ENCODE results near the gene BNIPL.

Gene BNIPL

DNA sequence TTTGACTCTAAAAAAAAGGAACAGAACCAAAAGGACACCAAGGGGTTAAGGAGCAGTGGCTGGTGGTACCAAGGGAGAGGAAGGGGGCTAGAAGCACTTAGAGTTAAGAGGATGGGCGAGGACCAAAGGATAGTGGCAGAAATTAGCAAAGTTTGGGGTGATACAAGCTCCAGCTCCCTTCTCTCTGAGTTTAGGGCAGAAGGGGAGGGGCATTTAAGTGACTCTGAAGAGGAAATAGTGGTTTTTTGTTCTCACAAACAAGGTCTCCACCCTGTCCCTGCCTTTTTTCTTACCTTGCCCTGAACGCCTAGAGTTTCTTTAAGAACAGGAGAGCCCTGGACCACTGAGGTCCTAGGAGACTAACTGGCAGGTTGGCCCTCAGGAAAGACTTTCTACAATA lies 19.8 kb downstream of the BNIPL start:
- Histone ChIP-seq H2BK120ac (ENCODE audit: insufficient read depth, low read length, poor library complexity) (no peak overlapping the region), H3K27me3 (ENCODE audit: insufficient read depth, low read length) (no peaks in the 10 kb centered on the region), H2BK12ac (ENCODE audit: low read length) (no peak overlapping the region), H3K27ac (ENCODE audit: low read depth, low read length) (peak overlapping the region; percentile 4), H3K4me3 (ENCODE audit: low read depth, low read length) (no peak overlapping the region), H3K4ac (ENCODE audit: low read depth, low read length) (peak overlapping the region; percentile 60), H2AFZ (ENCODE audit: insufficient read depth, low read length, poor library complexity) (no peak overlapping the region), H4K8ac (ENCODE audit: low read depth, low read length) (no peak overlapping the region), H3K18ac (ENCODE audit: low read length) (peak overlapping the region; percentile 21), H4K91ac (ENCODE audit: low read depth, low read length) (no peak overlapping the region), H3K14ac (ENCODE audit: low read length) (no peak overlapping the region), H3K9me3 (ENCODE audit: insufficient read depth, low read depth, low read length) (no peaks in the 10 kb centered on the region), H2AK5ac (ENCODE audit: low read length) (no peak overlapping the region), H3K79me1 (ENCODE audit: low read length) (peaks cover 27% of the 10 kb centered on the region), H3K4me2 (ENCODE audit: low read length) (no peak overlapping the region), H4K12ac (ENCODE audit: low read depth, low read length) (no peak overlapping the region), H3K9ac (ENCODE audit: low read length) (no peak overlapping the region), H2BK5ac (ENCODE audit: low read depth, low read length, poor library complexity) (no peak overlapping the region), H3K79me2 (ENCODE audit: control insufficient read depth, insufficient read depth, low read length, poor library complexity) (peaks cover 39% of the 10 kb centered on the region), H3K36me3 (ENCODE audit: control insufficient read depth in 1 of 2, insufficient read depth in 2 of 2, low read length in 2 of 2) (peaks cover 36 to 60% of the 10 kb centered on the region in 2 experiments), H3K4me1 (ENCODE audit: control insufficient read depth in 1 of 2, insufficient read depth in 2 of 2, low read length in 2 of 2) (peaks cover 21 to 23% of the 10 kb centered on the region in 2 experiments), H3K23ac (ENCODE audit: low read length) (no peak overlapping the region)
- no peak for DNase-seq
- no CpG with 5 or more reads among the region's 2 CpGs for WGBS (ENCODE audit: extremely low coverage, insufficient coverage, insufficient read length)

DNA sequence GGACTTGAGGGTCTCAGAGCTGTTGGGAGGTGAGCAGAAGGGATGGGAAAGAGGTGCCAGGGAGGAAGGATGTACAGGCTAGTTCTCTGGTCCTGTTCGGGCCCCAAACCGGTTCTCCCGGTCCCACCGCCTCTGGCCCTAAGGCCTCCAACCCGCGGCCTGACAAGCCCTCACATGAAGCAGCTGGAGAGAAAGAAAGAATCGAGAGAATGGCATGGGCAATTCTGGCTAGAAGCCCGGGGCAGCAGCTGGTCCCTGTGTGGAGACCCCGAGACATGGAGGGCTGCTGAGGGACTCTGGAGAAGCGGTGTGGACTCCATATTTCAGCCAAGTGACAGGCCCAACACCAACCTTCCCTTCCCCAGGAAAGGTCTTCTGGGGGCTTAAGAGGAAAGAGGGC lies 22.3 kb downstream of the BNIPL start:
- peak overlapping the region; percentile 99 for H3K14ac ChIP-seq (ENCODE audit: low read length)
- peak overlapping the region; percentile 99 for H2BK120ac ChIP-seq (ENCODE audit: insufficient read depth, low read length, poor library complexity)
- peaks cover 27% of the 10 kb centered on the region for H3K79me1 ChIP-seq (ENCODE audit: low read length)
- H2AFZ ChIP-seq (ENCODE audit: insufficient read depth, low read length, poor library complexity), result peak overlapping the region; percentile 3
- peak overlapping the region; percentile 99 for H4K91ac ChIP-seq (ENCODE audit: low read depth, low read length)
- H2BK12ac ChIP-seq (ENCODE audit: low read length), result peak overlapping the region; percentile 7
- H3K18ac ChIP-seq (ENCODE audit: low read length), result peak overlapping the region; percentile 100
- H3K4me2 ChIP-seq (ENCODE audit: low read length), result peak overlapping the region; percentile 88
- H3K4ac ChIP-seq (ENCODE audit: low read depth, low read length), result peak overlapping the region; percentile 99
- no peaks in the 10 kb centered on the region for H3K9me3 ChIP-seq (ENCODE audit: insufficient read depth, low read depth, low read length)
- H3K79me2 ChIP-seq (ENCODE audit: control insufficient read depth, insufficient read depth, low read length, poor library complexity), result peaks cover 39% of the 10 kb centered on the region
- peaks cover 19 to 25% of the 10 kb centered on the region in 2 experiments for H3K4me1 ChIP-seq (ENCODE audit: control insufficient read depth in 1 of 2, insufficient read depth in 2 of 2, low read length in 2 of 2)
- peak overlapping the region; percentile 94 for H2AK5ac ChIP-seq (ENCODE audit: low read length)
- H3K27ac ChIP-seq (ENCODE audit: low read depth, low read length), result peak overlapping the region; percentile 99
- H4K12ac ChIP-seq (ENCODE audit: low read depth, low read length), result peak overlapping the region; percentile 97
- H3K23ac ChIP-seq (ENCODE audit: low read length), result no peak overlapping the region
- H3K4me3 ChIP-seq (ENCODE audit: low read depth, low read length), result peak overlapping the region; percentile 98
- H3K9ac ChIP-seq (ENCODE audit: low read length), result peak overlapping the region; percentile 99
- DNase-seq, result peak; percentile 95 to 96
- H3K36me3 ChIP-seq (ENCODE audit: control insufficient read depth in 1 of 2, insufficient read depth in 2 of 2, low read length in 2 of 2), result peaks cover 24 to 37% of the 10 kb centered on the region in 2 experiments
- peak overlapping the region; percentile 99 for H2BK5ac ChIP-seq (ENCODE audit: low read depth, low read length, poor library complexity)
- peak overlapping the region; percentile 97 for H4K8ac ChIP-seq (ENCODE audit: low read depth, low read length)
- H3K27me3 ChIP-seq (ENCODE audit: insufficient read depth, low read length), result no peaks in the 10 kb centered on the region
- no CpG with 5 or more reads among the region's 10 CpGs for WGBS (ENCODE audit: extremely low coverage, insufficient coverage, insufficient read length)

DNA sequence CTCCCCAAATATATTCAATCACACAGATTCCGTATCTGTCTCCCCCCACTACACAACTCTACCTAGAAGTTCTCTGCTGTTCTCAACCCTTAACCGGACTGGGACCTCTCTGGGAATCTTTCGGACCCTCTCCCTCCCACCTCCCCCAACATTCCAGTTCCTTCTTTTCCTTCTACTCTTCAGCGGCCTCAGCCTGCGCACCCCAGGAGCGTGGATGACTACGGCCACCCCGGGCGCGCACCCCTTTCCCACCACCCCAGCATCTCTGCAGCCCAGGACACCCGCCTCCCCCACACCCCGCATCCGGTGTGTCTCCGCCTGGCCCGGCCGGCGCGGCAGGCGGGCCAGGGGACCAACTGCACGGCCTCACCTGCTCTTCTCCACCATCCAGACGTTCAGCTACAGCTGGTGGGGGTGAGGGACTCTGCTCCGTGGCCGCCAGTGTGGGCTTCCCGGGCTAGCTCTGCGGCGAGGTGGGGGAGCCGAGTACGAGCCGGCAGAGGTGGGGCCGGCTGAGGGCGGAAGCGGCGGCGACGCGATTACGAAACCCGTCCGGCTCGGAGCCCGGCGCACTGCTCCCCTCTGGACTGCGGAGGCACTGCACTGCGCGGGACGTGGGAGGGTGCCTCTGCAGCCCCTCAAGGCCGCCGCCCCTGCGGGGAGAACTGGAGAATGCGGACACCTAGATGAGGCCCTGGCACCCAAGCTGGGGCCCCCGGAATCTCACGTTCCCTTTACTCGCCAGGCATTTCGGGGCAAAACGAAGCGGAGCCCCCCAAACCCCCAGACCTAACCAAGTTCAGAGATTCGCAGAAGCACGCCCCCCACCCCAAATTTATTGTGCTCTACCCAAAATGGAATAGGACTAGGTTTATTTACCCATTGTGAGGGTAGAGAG lies 23.0 kb downstream of the BNIPL start, which contains the start of gene CDC42SE1:
TSS of gene CDC42SE1 (minus strand) at position 514 of the 898 bp plus-strand sequence. CDS start 3,892 bp downstream, outside the sequence.
- Histone ChIP-seq H2BK12ac (ENCODE audit: low read length) (peak within 1 kb of the TSS; percentile 67), H4K91ac (ENCODE audit: low read depth, low read length) (peak within 1 kb of the TSS; percentile 99), H2AK5ac (ENCODE audit: low read length) (peak within 1 kb of the TSS; percentile 94), H3K27ac (ENCODE audit: low read depth, low read length) (peak within 1 kb of the TSS; percentile 99), H3K14ac (ENCODE audit: low read length) (peak within 1 kb of the TSS; percentile 99), H3K27me3 (ENCODE audit: insufficient read depth, low read length) (no peaks in the 10 kb centered on the region), H3K4me3 (ENCODE audit: low read depth, low read length) (peak within 1 kb of the TSS; percentile 98), H3K36me3 (ENCODE audit: control insufficient read depth in 1 of 2, insufficient read depth in 2 of 2, low read length in 2 of 2) (peaks cover 22 to 30% of the 10 kb centered on the region in 2 experiments), H3K23ac (ENCODE audit: low read length) (no peak within 1 kb of the TSS), H3K18ac (ENCODE audit: low read length) (peak within 1 kb of the TSS; percentile 100), H3K79me1 (ENCODE audit: low read length) (peaks cover 27% of the 10 kb centered on the region), H2BK5ac (ENCODE audit: low read depth, low read length, poor library complexity) (peak within 1 kb of the TSS; percentile 99), H3K4me2 (ENCODE audit: low read length) (peak within 1 kb of the TSS; percentile 88), H2BK120ac (ENCODE audit: insufficient read depth, low read length, poor library complexity) (peak within 1 kb of the TSS; percentile 99), H3K9ac (ENCODE audit: low read length) (peak within 1 kb of the TSS; percentile 99), H4K8ac (ENCODE audit: low read depth, low read length) (peak within 1 kb of the TSS; percentile 97), H3K79me2 (ENCODE audit: control insufficient read depth, insufficient read depth, low read length, poor library complexity) (peaks cover 39% of the 10 kb centered on the region), H4K12ac (ENCODE audit: low read depth, low read length) (peak within 1 kb of the TSS; percentile 97), H3K9me3 (ENCODE audit: insufficient read depth, low read depth, low read length) (no peaks in the 10 kb centered on the region), H3K4ac (ENCODE audit: low read depth, low read length) (peak within 1 kb of the TSS; percentile 99), H2AFZ (ENCODE audit: insufficient read depth, low read length, poor library complexity) (peak within 1 kb of the TSS; percentile 94), H3K4me1 (ENCODE audit: control insufficient read depth in 1 of 2, insufficient read depth in 2 of 2, low read length in 2 of 2) (peaks cover 19 to 25% of the 10 kb centered on the region in 2 experiments)
- peak; percentile 80 to 88 for DNase-seq
- no CpG with 5 or more reads among the region's 58 CpGs for WGBS (ENCODE audit: extremely low coverage, insufficient coverage, insufficient read length)

DNA sequence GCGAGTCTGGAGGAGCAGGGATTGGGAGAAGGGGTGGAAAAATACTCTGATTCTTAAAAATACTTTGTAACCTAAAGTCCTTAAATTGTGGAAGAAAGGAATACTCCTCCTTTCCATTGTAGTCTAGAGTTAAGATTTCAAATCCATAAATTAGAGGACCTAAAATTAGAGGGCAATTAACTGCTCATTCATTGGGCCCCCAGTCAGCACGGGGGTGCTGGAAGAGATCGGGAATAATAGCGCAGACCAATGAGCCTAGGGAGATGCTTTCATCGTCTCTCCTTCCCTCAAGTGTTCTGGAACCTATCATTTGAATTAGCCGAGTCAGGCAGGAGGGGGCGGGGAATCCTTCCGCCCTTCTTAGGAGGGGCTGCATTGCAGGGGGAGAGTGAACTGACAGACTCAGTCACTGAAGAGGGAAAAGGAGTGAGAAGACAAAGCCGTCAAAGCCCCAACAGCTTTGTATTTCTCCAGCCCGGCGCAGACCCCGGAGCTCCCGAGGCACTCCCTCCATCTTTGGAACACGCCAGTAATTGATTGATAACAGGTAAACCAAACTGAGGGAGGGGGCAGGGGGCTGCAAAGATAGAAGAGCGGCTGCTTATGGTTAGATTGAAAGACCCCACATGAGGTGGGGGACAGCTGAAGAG lies 23.7 kb downstream of the BNIPL start, which contains the start of gene MLLT11:
TSS of gene MLLT11 (plus strand) at position 391 of the 650 bp plus-strand sequence. CDS start 6,828 bp downstream, outside the sequence.
- peak within 1 kb of the TSS; percentile 99 for H2BK120ac ChIP-seq (ENCODE audit: insufficient read depth, low read length, poor library complexity)
- peak within 1 kb of the TSS; percentile 98 for H3K4me3 ChIP-seq (ENCODE audit: low read depth, low read length)
- H2AFZ ChIP-seq (ENCODE audit: insufficient read depth, low read length, poor library complexity), result peak within 1 kb of the TSS; percentile 94
- peaks cover 42% of the 10 kb centered on the region for H3K79me2 ChIP-seq (ENCODE audit: control insufficient read depth, insufficient read depth, low read length, poor library complexity)
- no peaks in the 10 kb centered on the region for H3K27me3 ChIP-seq (ENCODE audit: insufficient read depth, low read length)
- peak within 1 kb of the TSS; percentile 88 for H3K4me2 ChIP-seq (ENCODE audit: low read length)
- H3K9ac ChIP-seq (ENCODE audit: low read length), result peak within 1 kb of the TSS; percentile 99
- peaks cover 27% of the 10 kb centered on the region for H3K79me1 ChIP-seq (ENCODE audit: low read length)
- peak within 1 kb of the TSS; percentile 97 for H4K12ac ChIP-seq (ENCODE audit: low read depth, low read length)
- peak within 1 kb of the TSS; percentile 99 for H3K4ac ChIP-seq (ENCODE audit: low read depth, low read length)
- peak within 1 kb of the TSS; percentile 99 for H4K91ac ChIP-seq (ENCODE audit: low read depth, low read length)
- H3K36me3 ChIP-seq (ENCODE audit: control insufficient read depth in 1 of 2, insufficient read depth in 2 of 2, low read length in 2 of 2), result peaks cover 19 to 26% of the 10 kb centered on the region in 2 experiments
- peak in 1 of 2 donors; percentile 31 for DNase-seq
- peak within 1 kb of the TSS; percentile 97 for H4K8ac ChIP-seq (ENCODE audit: low read depth, low read length)
- peak within 1 kb of the TSS; percentile 94 for H2AK5ac ChIP-seq (ENCODE audit: low read length)
- peaks cover 21 to 25% of the 10 kb centered on the region in 2 experiments for H3K4me1 ChIP-seq (ENCODE audit: control insufficient read depth in 1 of 2, insufficient read depth in 2 of 2, low read length in 2 of 2)
- H2BK12ac ChIP-seq (ENCODE audit: low read length), result peak within 1 kb of the TSS; percentile 67
- peak within 1 kb of the TSS; percentile 99 for H3K14ac ChIP-seq (ENCODE audit: low read length)
- peak within 1 kb of the TSS; percentile 100 for H3K18ac ChIP-seq (ENCODE audit: low read length)
- peak within 1 kb of the TSS; percentile 99 for H3K27ac ChIP-seq (ENCODE audit: low read depth, low read length)
- no peak within 1 kb of the TSS for H3K23ac ChIP-seq (ENCODE audit: low read length)
- no CpG with 5 or more reads among the region's 15 CpGs for WGBS (ENCODE audit: extremely low coverage, insufficient coverage, insufficient read length)
- H2BK5ac ChIP-seq (ENCODE audit: low read depth, low read length, poor library complexity), result peak within 1 kb of the TSS; percentile 99
- no peaks in the 10 kb centered on the region for H3K9me3 ChIP-seq (ENCODE audit: insufficient read depth, low read depth, low read length)
